ENCODE measurements around the gene PKNOX2.

Gene PKNOX2

DNA sequence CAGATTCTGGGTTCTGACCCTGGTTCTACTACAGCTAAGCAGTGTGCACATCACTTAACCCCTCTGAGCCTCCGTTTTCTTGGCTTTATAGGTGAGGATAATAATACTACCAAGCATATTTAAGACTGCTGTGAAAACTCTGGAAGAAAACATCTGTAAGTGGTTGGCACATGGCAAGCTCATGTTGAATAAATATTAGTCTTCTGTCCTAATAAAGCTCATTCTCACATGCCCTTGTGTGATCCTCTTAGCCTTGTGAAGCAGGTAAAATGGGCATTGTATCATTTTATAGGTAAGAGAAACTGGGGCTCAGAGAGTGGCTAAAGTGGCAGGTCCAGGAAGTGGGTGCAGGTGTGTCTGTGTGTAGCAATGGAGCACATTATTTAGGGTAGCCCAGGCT is 8.5 kb downstream of the PKNOX2 start:
- TF ChIP-seq, protein P1, sequence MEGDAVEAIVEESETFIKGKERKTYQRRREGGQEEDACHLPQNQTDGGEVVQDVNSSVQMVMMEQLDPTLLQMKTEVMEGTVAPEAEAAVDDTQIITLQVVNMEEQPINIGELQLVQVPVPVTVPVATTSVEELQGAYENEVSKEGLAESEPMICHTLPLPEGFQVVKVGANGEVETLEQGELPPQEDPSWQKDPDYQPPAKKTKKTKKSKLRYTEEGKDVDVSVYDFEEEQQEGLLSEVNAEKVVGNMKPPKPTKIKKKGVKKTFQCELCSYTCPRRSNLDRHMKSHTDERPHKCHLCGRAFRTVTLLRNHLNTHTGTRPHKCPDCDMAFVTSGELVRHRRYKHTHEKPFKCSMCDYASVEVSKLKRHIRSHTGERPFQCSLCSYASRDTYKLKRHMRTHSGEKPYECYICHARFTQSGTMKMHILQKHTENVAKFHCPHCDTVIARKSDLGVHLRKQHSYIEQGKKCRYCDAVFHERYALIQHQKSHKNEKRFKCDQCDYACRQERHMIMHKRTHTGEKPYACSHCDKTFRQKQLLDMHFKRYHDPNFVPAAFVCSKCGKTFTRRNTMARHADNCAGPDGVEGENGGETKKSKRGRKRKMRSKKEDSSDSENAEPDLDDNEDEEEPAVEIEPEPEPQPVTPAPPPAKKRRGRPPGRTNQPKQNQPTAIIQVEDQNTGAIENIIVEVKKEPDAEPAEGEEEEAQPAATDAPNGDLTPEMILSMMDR (IDR thresholded peaks at IDR 0.05; ENCODE audit: insufficient read depth, missing control alignments), result no peak
- no peak for DNase-seq (ENCODE audit: insufficient read length, low spot score)
- no peak for FAIRE-seq

DNA sequence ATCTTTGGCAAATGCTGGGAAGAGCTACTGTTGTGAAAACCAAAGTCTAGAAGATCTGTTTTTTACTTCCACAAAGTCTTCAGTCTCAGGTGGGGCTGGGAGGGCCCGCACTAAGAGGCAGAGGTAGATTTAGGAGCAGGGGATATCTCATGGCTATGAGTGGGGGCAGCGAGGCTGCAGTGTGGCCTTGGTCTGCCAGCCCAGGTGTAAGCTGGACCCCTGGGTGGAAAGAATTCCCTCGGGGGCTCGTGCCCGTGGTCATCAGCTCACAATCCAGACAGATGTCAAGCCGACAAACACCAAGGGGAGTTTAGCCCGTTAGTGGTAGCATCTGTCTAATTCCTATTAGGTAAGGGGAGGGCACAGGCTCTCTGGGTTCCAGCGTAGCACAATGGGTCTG is 9.0 kb downstream of the PKNOX2 start:
- no peak for DNase-seq (ENCODE audit: insufficient read length, low spot score)
- TF ChIP-seq, protein P1 (IDR thresholded peaks at IDR 0.05; ENCODE audit: insufficient read depth, missing control alignments), result no peak
- no peak for FAIRE-seq

DNA sequence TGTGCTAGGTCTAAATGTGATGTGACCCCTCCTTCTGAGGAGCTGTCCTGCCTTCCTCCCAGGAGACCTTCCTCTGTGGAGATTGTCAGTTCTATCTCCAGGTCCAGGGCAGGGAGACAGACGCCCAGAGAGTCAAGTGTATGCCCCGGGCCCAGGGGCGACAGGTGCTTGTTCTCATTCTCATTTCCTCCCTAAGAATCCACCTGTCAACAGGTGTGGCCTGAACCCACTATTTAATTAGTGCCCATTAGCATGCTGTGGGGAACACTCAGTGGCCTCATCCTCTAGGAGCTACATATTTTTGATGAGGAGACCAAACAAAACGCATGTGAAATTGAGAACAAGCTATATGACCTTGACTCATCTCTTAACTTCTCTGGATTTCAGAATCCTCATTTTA is 9.5 kb downstream of the PKNOX2 start:
- no peak for FAIRE-seq
- TF ChIP-seq, protein P1 (IDR thresholded peaks at IDR 0.05; ENCODE audit: insufficient read depth, missing control alignments), result no peak
- no peak for DNase-seq (ENCODE audit: insufficient read length, low spot score)

DNA sequence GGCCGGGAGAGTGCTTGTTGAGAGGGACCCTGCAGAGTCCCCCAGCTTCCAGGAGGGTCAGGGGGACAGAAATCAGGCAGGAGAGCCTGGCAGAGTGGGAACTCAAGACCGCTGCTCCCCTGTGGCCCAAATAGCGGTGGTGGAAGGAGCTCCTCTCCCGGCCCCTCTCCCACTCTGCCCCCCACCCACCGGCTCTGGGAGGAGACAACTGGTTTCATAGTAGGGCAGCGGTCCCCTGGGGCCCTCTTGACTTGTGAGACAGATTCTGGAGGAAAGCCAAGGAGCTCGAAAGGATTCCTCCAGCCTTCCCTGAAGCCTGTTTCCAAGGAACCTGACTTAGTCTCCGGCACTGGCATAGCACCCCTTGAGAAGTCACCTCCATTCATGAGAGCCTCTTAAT is 10.1 kb downstream of the PKNOX2 start:
- TF ChIP-seq, protein P1 (IDR thresholded peaks at IDR 0.05; ENCODE audit: insufficient read depth, missing control alignments), result no peak
- FAIRE-seq (no peak), DNase-seq (ENCODE audit: insufficient read length, low spot score) (no peak)

DNA sequence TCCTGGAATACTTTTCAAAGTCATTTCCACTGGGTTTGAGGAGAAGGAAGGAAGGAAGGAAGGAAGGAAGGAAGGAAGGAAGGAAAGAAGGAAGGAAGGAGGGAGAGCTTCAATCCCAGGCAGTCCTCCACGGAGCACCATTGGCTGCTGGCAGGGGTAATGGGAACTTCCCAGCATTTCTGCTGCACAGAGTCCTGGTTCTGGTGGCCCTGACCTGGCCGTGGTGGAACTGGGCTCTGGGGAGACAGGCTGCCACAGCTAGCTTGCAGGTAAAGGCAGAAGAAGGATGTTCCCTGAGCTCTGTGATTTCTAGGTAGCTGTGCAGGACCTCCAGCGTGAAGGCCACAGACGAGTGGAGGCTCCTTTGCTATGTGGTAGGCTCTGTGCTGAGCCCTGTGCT is 10.6 kb downstream of the PKNOX2 start:
- DNase-seq (ENCODE audit: insufficient read length, low spot score), result no peak
- no peak for FAIRE-seq
- TF ChIP-seq, protein P1 (IDR thresholded peaks at IDR 0.05; ENCODE audit: insufficient read depth, missing control alignments), result no peak

DNA sequence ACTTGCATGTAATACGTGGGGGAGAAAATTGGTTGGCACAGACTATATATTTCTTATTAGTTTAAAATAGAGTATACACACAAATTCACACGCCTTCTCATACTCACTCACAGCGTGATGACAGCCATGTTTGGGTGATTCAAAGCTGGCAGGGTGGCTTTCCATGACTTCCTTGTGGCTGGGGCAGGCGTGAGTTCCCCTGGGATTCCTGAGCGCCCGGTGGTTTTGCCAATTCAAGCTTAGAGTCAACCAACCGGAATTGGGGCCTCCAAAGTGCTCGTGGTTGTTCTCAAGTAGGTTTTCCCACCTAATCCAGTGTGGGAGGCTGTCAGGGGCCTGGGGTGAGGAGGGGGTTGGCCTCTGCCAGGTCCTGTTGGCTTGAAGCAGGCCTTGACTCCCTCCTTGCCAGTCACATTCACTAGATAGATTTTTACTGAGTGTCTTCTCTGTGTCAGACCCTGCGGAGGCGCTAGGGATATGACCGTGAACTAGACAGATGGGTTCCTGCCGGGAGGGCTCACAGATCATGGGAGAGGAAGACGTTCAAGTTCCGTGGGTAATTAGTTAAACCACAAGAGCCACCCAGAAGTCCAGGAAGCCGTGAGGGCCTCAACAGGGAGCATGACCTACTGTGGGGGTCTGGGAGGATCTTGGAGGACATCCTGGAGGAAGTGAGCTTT is 11.5 kb downstream of the PKNOX2 start:
- TF ChIP-seq, protein P1 (IDR thresholded peaks at IDR 0.05; ENCODE audit: insufficient read depth, missing control alignments), result no peak
- DNase-seq (ENCODE audit: insufficient read length, low spot score) (no peak), FAIRE-seq (no peak)

DNA sequence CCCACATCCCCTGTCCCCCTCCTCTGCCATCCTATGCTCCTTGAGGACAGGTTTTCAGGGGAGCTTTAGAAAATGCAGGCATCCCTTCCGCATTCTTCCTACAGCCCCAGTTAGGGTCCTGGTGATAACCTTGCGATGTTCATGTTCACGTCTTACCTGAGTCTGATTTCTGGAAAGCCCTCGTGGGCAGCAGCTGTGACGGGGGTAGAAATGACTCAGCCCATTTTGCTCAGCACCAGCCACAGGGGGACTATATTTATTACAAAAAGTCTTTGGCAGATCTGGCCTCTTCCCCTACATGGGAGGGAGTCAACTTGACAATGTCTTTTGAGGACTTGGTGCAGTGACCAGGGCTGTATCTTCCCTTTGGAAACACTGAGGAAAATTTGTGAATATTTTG is 12.3 kb downstream of the PKNOX2 start:
- DNase-seq (ENCODE audit: insufficient read length, low spot score) (no peak), FAIRE-seq (no peak)
- TF ChIP-seq, protein P1 (IDR thresholded peaks at IDR 0.05; ENCODE audit: insufficient read depth, missing control alignments), result no peak

Data from D721Med (cell line).